Activated T-cell treated with anti-CD3 and anti-CD28 coated beads, Interleukin-2, amount 50 U/mL, for 48 hours (primary cell): Measurements from ENCODE around the gene TRMT44.
"Not testable (repeated sequence)": the region's sequence is repeated elsewhere in the genome, so short reads cannot be mapped to it uniquely, and the experiment has no call there.

Source experiments
- DNase-seq, 2 experiments: peaks; one replicate each; pipeline ENCODE4 v3.0.0-alpha.2; 2020

TRMT44 gene

DNA sequence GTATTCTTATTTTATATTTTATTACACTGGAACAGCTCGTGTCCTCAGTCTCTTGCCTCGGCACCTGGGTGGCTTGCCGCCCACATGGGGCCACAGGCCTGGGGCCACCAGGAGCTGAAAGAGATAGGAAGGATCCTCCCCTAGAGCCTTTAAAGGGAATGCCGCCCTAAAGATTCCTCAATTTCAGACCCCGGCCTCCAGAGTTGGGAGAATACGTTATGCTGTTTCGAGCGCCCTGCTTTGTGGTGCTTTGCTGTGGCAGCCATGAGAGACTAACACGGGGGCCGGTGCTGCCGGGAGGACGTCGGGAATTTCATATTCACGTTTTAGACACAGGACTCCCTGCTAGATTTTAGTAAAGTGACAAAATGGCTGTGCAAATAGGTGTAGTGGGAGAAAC, 33.3 kb upstream of the TRMT44 start:
- DNase-seq, result no peak

- no peak for DNase-seq
Observed at GRCh38 chr4:8407756-8408155, 32.8 kb upstream of the TRMT44 start.

DNA sequence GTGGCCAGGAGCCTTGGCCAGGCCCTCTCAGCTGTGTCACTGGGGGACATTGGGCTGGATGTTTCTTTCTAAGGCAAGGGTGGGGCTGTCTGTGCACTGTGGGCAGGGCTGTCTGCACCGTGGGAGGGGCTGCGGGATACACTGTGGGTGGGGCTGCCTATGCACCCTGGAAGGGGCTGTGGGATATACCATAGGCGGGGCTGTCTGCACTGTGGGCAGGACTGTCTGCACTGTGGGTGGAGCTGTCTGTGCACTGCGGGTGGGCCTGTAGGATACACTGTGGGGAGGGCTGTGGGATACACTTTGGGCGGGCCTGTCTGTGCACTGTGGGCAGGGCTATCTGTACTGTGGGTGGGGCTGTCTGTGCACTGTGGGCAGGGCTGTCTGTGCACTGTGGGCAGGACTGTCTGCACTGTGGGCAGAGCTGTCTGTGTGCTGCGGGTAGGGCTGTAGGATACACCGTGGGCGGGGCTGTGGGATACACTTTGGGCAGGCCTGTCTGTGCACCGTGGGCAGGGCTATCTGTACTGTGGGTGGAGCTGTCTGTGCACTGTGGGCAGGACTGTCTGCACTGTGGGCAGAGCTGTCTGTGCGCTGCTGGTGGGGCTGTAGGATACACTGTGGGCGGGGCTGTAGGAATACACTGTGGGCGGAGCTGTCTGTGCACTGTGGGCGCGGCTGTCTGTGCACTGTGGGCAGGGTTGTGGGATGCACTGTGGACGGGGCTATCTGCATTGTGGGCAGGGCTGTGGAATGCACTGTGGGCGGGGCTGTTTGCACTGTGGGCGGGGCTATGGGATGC, 31.1 kb upstream of the TRMT44 start:
- DNase-seq, result peak; percentile 28 to 40

DNA sequence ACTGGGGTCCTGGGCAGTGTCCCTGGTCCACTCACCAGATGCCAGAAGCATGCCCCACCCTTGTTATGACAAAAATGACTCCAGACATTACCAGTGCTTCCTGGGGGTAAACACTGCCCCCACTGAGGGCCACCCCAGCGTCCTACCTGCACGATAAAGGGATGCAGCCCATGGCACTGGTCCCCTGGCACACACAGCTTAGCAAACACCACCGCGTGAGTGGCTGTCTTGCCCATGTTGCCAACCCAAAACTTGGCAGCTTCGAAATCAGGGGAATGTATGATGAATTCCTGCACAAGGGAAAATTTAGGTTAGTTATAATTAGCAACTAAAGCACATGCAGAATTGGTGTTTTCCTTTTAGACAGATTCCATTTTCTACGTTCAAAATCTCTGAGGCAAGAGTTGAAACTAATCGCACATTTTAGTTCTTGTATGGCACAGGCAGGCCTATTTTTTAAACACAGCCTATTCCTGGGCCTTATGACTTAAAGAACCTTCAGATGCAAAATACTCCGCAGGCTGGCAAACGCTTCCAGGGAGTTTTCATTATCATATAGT, 30.4 kb upstream of the TRMT44 start:
- DNase-seq, result no peak

DNA sequence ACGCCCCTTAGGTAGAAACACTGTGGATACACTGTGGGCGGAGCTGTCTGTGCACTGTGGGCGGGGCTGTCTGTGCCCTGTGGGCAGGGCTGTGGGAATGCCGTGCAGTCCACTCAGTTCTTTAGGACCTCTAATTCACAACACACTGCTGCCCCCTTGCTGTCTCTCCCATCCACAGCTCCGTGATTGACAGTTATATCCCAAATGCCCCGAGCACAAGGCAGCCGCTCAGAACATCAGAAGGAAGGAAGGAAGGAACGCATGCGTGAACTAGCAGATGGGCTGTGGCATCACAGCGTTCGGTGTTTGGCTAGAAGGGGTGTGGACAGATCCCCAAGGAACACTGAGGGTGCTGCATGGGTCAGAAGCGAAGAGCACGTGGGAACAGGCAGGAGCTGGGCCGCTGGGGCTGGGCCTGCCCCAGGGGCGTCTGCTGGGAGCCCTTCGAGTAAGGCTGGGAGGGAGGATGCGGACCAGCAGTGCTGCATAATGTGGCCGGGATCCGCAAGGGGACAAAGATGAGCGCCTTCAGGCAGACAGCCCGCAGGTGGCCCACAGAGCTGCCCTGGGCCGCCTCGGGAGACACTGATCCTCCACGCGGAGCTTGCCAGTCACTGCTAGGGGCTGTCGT, 29.8 kb upstream of the TRMT44 start:
- DNase-seq, result no peak

DNA sequence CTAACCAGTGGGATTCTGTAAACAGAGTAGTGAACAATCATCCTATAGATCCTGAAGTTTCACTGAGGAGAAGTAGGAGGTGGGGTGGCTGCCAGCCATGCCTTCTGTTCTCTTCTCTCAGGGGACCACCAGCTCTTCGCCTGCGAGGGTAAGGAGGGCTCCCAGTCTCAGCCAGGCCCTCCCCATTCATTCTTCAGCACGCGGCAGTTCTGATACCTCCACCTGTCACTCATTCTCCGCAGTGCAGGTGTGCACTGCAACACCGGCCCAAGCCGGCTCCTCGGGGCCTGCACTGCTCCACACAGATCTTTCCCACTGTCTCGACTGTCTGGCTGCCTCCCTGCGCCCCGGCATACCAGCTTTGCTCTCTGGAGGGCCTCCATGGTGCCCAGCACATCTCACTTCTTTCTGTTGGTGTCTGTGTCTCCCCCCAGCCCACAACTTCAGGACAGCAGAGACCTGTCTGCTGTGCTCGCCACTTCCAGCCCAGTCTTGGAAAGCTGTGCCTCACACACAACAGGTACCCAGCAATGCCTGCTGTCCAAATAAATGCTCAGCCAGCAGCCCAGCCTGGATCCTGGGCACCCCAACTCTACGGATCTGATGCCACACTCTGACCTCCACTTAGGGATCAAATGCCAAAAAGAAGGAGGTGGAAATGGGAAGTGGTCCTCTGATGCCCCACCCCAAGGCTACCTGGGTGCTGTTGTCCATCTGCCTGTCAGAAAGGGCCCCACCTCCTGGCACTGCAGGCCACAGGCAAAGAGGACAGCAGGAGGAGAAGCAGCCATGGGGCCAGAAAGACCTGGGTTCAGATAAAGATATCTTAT, 29.0 kb upstream of the TRMT44 start:
- DNase-seq, result no peak

DNA sequence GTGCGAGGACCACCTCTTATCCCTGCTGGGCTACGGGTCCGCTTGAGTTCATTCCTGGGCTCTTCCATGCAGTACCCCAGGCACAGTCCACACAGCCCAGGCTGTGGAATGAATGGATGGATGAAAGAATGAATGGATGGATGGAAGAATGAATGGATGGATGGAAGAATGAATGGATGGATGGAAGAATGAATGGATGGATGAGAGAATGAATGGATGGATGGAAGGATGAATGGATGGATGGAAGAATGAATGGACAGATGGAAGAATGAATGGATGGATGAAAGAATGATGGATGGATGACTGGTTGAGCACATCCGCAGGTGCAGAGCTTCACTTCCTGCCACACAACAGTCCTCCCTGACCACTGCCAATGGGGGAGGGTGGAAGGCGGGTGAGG, 28.3 kb upstream of the TRMT44 start:
- DNase-seq, result no peak

DNA sequence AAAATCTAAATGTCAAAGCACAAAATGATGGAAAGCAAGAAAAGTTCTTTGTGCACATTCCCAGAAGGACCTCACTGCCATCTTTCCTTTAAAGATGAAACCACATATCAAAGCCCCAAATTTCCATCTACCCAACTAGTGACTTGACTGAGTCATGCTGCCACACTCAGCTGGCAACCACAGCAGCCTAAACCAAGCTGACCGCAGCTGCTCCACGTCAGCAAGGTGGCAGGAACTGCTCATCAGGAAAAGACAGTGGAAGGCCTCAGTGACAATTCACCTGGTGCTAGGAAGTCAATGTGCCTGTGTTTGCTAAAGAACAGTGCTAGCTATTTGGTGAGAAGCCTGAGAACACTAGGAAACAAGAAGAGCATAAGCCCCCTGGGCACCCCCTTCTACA, 26.2 kb upstream of the TRMT44 start:
- peak; percentile 62 to 74 for DNase-seq

DNA sequence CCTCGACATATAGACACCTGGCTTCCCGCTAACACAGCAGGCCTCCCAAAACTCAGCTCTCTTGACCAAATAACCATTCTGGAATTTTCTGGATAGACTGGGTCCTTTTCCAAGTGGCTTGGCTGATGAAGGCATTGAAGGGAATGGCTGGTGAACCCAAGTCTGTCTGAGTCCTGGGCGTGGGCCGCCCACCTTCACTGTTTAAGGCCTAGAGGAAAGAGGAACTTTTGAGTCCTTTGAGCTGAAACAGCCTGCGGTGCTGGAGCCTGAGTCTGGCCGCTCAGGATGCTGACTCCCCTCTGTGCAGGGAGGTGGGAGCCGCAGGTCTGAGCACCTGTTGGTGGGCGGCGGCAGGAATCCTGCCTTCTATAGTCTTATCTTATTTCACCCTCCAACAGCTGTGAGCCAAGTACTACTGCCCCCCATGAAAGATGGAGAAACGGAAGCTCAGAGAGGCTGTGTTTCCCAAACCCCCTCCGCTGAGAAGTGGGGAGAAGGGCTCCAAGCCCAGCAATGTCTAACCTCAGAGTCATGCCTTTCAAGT, 23.4 kb upstream of the TRMT44 start:
- DNase-seq, result no peak

GRCh38 chr4:8419222-8420041, 21.1 kb upstream of the TRMT44 start:
- DNase-seq, result peak; percentile 65 to 75

DNA sequence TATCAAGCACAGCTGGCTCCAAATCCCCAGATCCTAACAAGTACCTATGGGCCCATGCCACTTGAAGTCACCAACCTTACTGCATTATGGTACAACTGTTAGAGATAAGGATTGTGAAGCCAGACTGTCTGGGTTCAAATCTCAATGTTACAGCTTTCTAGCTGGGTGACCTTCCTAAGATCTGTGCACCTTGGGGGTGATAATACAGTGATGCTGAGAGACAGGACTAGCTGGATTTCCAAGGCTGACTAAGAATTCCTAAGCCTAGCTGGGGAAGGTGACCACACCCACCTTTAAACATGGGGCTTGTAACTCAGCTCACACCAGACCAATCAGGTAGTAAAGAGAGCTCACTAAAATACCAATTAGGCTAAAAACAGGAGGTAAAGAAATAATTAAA, 20.4 kb upstream of the TRMT44 start:
- not testable (repeated sequence) for DNase-seq

DNA sequence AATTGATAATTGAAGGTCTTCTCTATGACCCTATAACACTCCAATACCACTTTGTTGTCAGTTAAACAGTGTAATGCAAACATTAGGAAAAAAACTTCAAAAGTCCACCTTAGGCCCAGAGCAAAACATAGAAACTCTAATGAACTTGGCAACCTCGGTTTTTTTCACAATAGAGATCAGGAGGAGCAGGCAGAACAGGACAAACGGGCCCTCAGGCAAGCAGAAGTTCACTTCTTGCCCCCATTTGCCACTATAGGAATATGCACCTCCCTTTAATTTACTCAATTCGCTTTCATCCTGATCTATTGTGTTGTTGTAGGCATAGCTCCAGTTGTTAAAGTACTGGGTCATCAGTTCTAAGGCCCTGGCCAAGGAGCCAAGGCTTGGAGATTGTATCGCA, 18.2 kb upstream of the TRMT44 start:
- DNase-seq, result no peak

DNA sequence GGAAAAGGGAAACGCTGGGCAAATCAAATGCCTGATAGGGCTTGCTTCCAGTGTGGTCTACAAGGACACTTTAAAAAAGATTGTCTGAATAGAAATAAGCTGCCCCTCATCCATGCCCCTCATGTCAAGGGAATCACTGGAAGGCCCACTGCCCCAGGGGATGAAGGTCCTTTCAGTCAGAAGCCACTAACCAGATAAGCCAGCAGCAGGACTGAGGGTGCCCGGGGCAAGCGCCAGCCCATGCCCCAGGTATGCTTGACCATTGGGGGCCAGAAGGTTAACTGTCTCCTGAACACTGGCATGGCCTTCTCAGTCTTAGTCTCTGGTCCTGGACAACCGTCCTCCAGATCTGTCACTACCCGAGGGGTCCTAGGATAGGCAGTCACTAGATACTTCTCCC, 17.8 kb upstream of the TRMT44 start:
- no peak for DNase-seq

DNA sequence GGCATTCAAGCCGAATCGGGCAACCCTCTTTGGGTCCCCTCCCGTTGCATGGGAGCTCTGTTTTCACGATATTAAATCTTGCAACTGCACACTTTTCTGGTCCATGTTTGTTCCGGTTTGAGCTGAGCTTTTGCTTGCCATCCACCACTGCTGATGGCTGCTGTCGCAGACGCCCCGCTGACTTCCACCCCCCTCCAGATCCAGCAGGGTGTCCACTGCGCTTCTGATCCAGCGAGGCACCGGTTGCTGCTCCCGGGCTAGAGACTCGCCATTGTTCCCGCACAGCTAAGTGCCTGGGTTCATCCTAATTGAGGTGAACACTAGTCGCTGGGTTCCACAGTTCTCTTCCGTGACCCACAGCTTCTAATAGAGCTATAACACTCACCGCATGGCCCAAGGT, 13.3 kb upstream of the TRMT44 start:
- DNase-seq, result no peak

DNA sequence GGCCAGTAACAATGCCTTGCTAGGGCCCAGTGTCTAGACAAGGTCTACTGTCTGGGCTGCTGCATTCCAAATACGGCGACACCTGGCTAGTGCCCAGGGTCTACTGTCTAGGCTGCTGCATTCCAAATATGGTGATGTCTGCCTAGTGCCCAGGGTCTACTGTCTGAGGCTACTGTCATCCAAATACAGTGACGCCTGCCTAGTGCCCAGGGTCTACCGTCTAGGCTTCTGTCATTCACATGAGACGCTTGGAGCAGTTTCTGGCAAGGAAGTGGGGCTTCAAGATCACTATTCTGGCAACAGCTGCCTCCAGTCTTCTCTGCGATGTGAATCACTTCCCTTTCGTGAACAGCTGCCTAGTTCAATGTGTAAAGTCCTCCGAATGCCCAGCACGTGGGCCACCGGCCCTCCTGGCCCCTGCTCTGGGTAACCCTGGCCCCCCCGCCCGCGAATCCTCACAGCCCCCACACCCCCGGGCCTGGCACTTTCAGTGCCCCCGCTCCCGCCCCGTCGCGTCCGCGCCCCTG, 12.8 kb upstream of the TRMT44 start:
- DNase-seq, result no peak

GRCh38 chr4:8428288-8429097, 12.1 kb upstream of the TRMT44 start:
- DNase-seq, result peak; percentile 97 to 98

- DNase-seq, result no peak
Observed at GRCh38 chr4:8431553-8431952, 9.0 kb upstream of the TRMT44 start.

GRCh38 chr4:8433136-8433535, 7.4 kb upstream of the TRMT44 start:
- DNase-seq, result no peak

DNA sequence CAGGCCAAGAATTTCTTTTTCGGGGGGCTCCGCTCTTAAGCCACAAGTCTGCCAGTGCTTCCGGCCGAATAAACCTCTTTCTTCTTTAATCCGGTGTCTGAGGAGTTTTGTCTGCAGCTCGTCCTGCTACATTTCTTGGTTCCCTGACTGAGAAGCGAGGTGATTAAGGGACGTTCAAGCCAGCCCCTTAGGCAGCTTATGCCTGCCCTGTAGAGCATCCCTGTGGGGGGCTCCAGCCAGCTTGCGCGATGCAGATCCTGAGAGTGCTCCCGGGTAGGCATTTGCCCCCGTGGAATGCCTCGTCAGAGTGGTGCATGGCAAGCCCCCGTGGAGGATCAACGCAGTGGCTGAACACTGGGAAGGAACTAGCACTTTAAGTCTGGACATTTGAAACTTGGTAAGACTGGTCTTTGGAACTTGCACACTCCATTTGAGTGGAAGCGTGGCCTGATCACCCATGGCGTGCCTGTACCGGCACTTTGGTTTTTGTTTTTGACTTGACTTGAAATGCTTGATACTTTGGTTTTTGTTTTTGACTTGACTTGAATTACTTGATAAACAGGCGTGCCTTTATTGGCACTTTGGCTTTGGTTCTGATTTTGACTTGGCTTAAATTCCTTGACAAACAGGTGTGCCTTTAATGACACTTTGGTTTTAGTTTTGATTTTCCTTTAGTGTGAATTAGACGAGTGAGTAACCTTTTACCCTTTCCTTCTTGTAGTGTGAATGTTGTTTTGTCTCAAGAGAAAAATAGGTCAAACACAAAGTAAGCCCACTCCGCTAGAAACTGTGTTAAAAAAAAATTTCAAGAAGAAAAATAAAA, 6.1 kb upstream of the TRMT44 start:
- no peak for DNase-seq

GRCh38 chr4:8435656-8436121, 4.9 kb upstream of the TRMT44 start:
- DNase-seq, result peak; percentile 41 to 48
